Effector CD4-positive, alpha-beta T cell (primary cell): ENCODE data around the gene EXOC6B.

Experiments used
- DNase-seq: peaks from one replicate; pipeline ENCODE4 v3.0.0-alpha.2; 2020
- total RNA-seq: gene quantifications from one replicate; lab custom pipeline; 2026; lab: John Stamatoyannopoulos, UW

Gene EXOC6B
- 17.4 reads per million, percentile 44 among the genes with 10 or more reads in this experiment for total RNA-seq

GRCh38 chr2:72825257-72826155 is at the start of gene EXOC6B:
TSS of gene EXOC6B (minus strand) at chr2:72826033.
- peak; percentile 76 for DNase-seq

GRCh38 chr2:72871880-72872279 is 46.0 kb upstream of the EXOC6B start:
- no peak for DNase-seq

- DNase-seq, result no peak
Observed at GRCh38 chr2:72871060-72871459, 45.2 kb upstream of the EXOC6B start.

- DNase-seq, result no peak
Observed at GRCh38 chr2:72864500-72864899, 38.7 kb upstream of the EXOC6B start.

GRCh38 chr2:72863046-72863445 is 37.2 kb upstream of the EXOC6B start:
- DNase-seq, result no peak

GRCh38 chr2:72862239-72862988 is 36.6 kb upstream of the EXOC6B start:
- peak; percentile 80 for DNase-seq

GRCh38 chr2:72859831-72860262 is 34.0 kb upstream of the EXOC6B start:
- DNase-seq, result peak; percentile 44

- DNase-seq, result no peak
Observed at GRCh38 chr2:72851333-72851732, 25.5 kb upstream of the EXOC6B start.

- no peak for DNase-seq
Observed at GRCh38 chr2:72849138-72849462, 23.3 kb upstream of the EXOC6B start.

- no peak for DNase-seq
Observed at GRCh38 chr2:72848436-72849137, 22.8 kb upstream of the EXOC6B start.

- DNase-seq, result no peak
Observed at GRCh38 chr2:72847534-72848315, 21.9 kb upstream of the EXOC6B start.

- DNase-seq, result no peak
Observed at GRCh38 chr2:72846171-72847095, 20.6 kb upstream of the EXOC6B start.

GRCh38 chr2:72843301-72843700 is 17.5 kb upstream of the EXOC6B start:
- no peak for DNase-seq

- DNase-seq, result no peak
Observed at GRCh38 chr2:72841462-72842125, 15.8 kb upstream of the EXOC6B start.

- no peak for DNase-seq
Observed at GRCh38 chr2:72840066-72840465, 14.2 kb upstream of the EXOC6B start.

GRCh38 chr2:72837171-72837570 is 11.3 kb upstream of the EXOC6B start:
- no peak for DNase-seq

- DNase-seq, result no peak
Observed at GRCh38 chr2:72835403-72835802, 9.6 kb upstream of the EXOC6B start.

- DNase-seq, result no peak
Observed at GRCh38 chr2:72834596-72834995, 8.8 kb upstream of the EXOC6B start.

- DNase-seq, result no peak
Observed at GRCh38 chr2:72833084-72833714, 7.4 kb upstream of the EXOC6B start.

GRCh38 chr2:72830273-72830672 is 4.4 kb upstream of the EXOC6B start:
- DNase-seq, result no peak
